ENCODE data around the gene CFL1. TPM values are rescaled to one million over a fixed set of nuclear protein-coding genes. Genes with fewer than 3 reads are reported as not detected.

CFL1 gene
- total RNA-seq, 2 donors from 2014 or later, result 565 to 797 TPM

GRCh38 chr11:65854852-65855837 lies 2.8 kb downstream of the CFL1 start:
- no peak for DNase-seq (ENCODE audit: low spot score)

GRCh38 chr11:65854161-65854592 lies 3.8 kb downstream of the CFL1 start:
- no peaks in the 10 kb centered on the region for H3K27me3 ChIP-seq (replicated peaks; ENCODE audit: insufficient read depth)
- ATAC-seq (ENCODE audit: insufficient number of reproducible peaks, low FRiP score, low read depth) (no peak), DNase-seq (ENCODE audit: low spot score) (no peak)
- H3K4me1 ChIP-seq (ENCODE audit: control insufficient read depth in 1 of 2, low read depth in 2 of 2), result peaks cover 13 to 24% of the 10 kb centered on the region in 2 donors
- no peak overlapping the region for H3K27ac ChIP-seq
- TF ChIP-seq CTCF (IDR thresholded peaks at IDR 0.05), result no peak
- peaks cover 54% of the 10 kb centered on the region for H3K36me3 ChIP-seq
- no peak overlapping the region for H3K4me3 ChIP-seq
- no peaks in the 10 kb centered on the region for H3K9me3 ChIP-seq

More at GRCh38 chr11:65854852-65855837, 2.8 kb downstream of the CFL1 start:
- Histone ChIP-seq H3K36me3 (peaks cover 54% of the 10 kb centered on the region), H3K27me3 (replicated peaks; ENCODE audit: insufficient read depth) (no peaks in the 10 kb centered on the region), H3K27ac (no peak overlapping the region), H3K4me1 (ENCODE audit: control insufficient read depth in 1 of 2, low read depth in 2 of 2) (peaks cover 13 to 24% of the 10 kb centered on the region in 2 donors), H3K4me3 (no peak overlapping the region), H3K9me3 (no peaks in the 10 kb centered on the region)
- TF ChIP-seq CTCF (IDR thresholded peaks at IDR 0.05), result no peak
- no peak for ATAC-seq (ENCODE audit: insufficient number of reproducible peaks, low FRiP score, low read depth)

GRCh38 chr11:65853246-65853979 lies 4.6 kb downstream of the CFL1 start:
- Histone ChIP-seq H3K27ac (no peak overlapping the region), H3K36me3 (peaks cover 54% of the 10 kb centered on the region), H3K27me3 (replicated peaks; ENCODE audit: insufficient read depth) (no peaks in the 10 kb centered on the region), H3K9me3 (no peaks in the 10 kb centered on the region), H3K4me3 (no peak overlapping the region), H3K4me1 (ENCODE audit: control insufficient read depth in 1 of 2, low read depth in 2 of 2) (peaks cover 13 to 24% of the 10 kb centered on the region in 2 donors)
- DNase-seq (ENCODE audit: low spot score) (no peak), ATAC-seq (ENCODE audit: insufficient number of reproducible peaks, low FRiP score, low read depth) (no peak)
- no peak for TF ChIP-seq CTCF (IDR thresholded peaks at IDR 0.05)

- DNase-seq (ENCODE audit: low spot score) (no peak), ATAC-seq (ENCODE audit: insufficient number of reproducible peaks, low FRiP score, low read depth) (no peak)
- H3K4me3 ChIP-seq, result no peak overlapping the region
- TF ChIP-seq CTCF (IDR thresholded peaks at IDR 0.05), result no peak
- H3K36me3 ChIP-seq, result peaks cover 54% of the 10 kb centered on the region
- no peak overlapping the region for H3K27ac ChIP-seq
- H3K4me1 ChIP-seq (ENCODE audit: control insufficient read depth in 1 of 2, low read depth in 2 of 2), result peaks cover 13 to 24% of the 10 kb centered on the region in 2 donors
- no peaks in the 10 kb centered on the region for H3K27me3 ChIP-seq (replicated peaks; ENCODE audit: insufficient read depth)
- no peaks in the 10 kb centered on the region for H3K9me3 ChIP-seq
Observed at GRCh38 chr11:65852508-65853245, 5.3 kb downstream of the CFL1 start.
